H9 (cell line): ENCODE data around the gene TREM2. TPM values are rescaled to one million over a fixed set of nuclear protein-coding genes. Genes with fewer than 3 reads are reported as not detected.
"Not testable (repeated sequence)": the region's sequence is repeated elsewhere in the genome, so short reads cannot be mapped to it uniquely, and the experiment has no call there.

Source experiments
- DNase-seq: peaks from one replicate; pipeline ENCODE4 v3.0.0-alpha.2; 2017
- H2AFZ ChIP-seq: one replicate; pipeline ENCODE4 v1.6.1; 2013; ENCODE audit warnings: mild to moderate bottlenecking, low read length, control low read depth, moderate library complexity
- H2AK5ac ChIP-seq: 2 replicates; pipeline ENCODE4 v1.6.1; 2013; ENCODE audit warnings: low read length, control low read depth, mixed read lengths; ENCODE audit not compliant: insufficient read length
- H2BK120ac ChIP-seq: one replicate; pipeline ENCODE4 v1.6.1; 2013; ENCODE audit warnings: low read depth, mild to moderate bottlenecking, low read length, control low read depth, inconsistent platforms; ENCODE audit not compliant: poor library complexity, severe bottlenecking
- H2BK12ac ChIP-seq: 2 replicates; pipeline ENCODE4 v1.6.1; 2013; ENCODE audit warnings: low read length, control low read depth, mixed read lengths, low read depth; ENCODE audit not compliant: insufficient read length
- H2BK15ac ChIP-seq: 2 replicates; pipeline ENCODE4 v1.6.1; 2013; ENCODE audit warnings: low read depth, low read length, control low read depth
- H2BK20ac ChIP-seq: one replicate; pipeline ENCODE4 v1.6.1; 2013; ENCODE audit warnings: low read depth, mild to moderate bottlenecking, low read length, control low read depth, inconsistent platforms; ENCODE audit not compliant: poor library complexity, severe bottlenecking
- H2BK5ac ChIP-seq: 2 replicates; pipeline ENCODE4 v1.6.1; 2013; ENCODE audit warnings: low read length, control low read depth, mixed read lengths; ENCODE audit not compliant: insufficient read length
- H3K14ac ChIP-seq: 2 replicates; pipeline ENCODE4 v1.6.1; 2013; ENCODE audit warnings: low read length, control low read depth; ENCODE audit not compliant: insufficient read depth
- H3K18ac ChIP-seq: 2 replicates; pipeline ENCODE4 v1.6.1; 2013; ENCODE audit warnings: low read depth, mild to moderate bottlenecking, mixed read lengths, low read length, control low read depth; ENCODE audit not compliant: insufficient read length
- H3K23ac ChIP-seq: 2 replicates; pipeline ENCODE4 v1.6.1; 2013; ENCODE audit warnings: low read length, control low read depth, mixed read lengths, low read depth; ENCODE audit not compliant: insufficient read length
- H3K23me2 ChIP-seq: 2 replicates; pipeline ENCODE4 v1.6.1; 2013; ENCODE audit warnings: low read depth, mild to moderate bottlenecking, mixed read lengths, low read length, control low read depth; ENCODE audit not compliant: insufficient read length, poor library complexity, severe bottlenecking
- H3K27ac ChIP-seq: 2 replicates; pipeline ENCODE4 v1.5.1; 2013; ENCODE audit warnings: low read length, control low read depth, mixed read lengths, low read depth; ENCODE audit not compliant: insufficient read length
- H3K27me3 ChIP-seq: 2 replicates; pipeline ENCODE4 v1.6.1; 2013; ENCODE audit warnings: low read length, control low read depth, inconsistent platforms; ENCODE audit not compliant: insufficient read depth
- H3K4ac ChIP-seq: 2 replicates; pipeline ENCODE4 v1.6.1; 2013; ENCODE audit warnings: low read depth, mild to moderate bottlenecking, control low read depth, inconsistent platforms, low read length, moderate library complexity
- H3K4me1 ChIP-seq: 2 replicates; pipeline ENCODE4 v1.6.1; 2013; ENCODE audit warnings: low read length, control low read depth, inconsistent platforms; ENCODE audit not compliant: insufficient read depth
- H3K4me2 ChIP-seq: 2 replicates; pipeline ENCODE4 v1.6.1; 2013; ENCODE audit warnings: low read length, control low read depth, mixed read lengths; ENCODE audit not compliant: insufficient read length, insufficient read depth
- H3K56ac ChIP-seq: 2 replicates; pipeline ENCODE4 v1.6.1; 2013; ENCODE audit warnings: low read depth, mild to moderate bottlenecking, mixed read lengths, low read length, control low read depth; ENCODE audit not compliant: insufficient read length
- H3K79me1 ChIP-seq: 2 replicates; pipeline ENCODE4 v1.6.1; 2013; ENCODE audit warnings: low read depth, mild to moderate bottlenecking, moderate library complexity, low read length, control low read depth, inconsistent platforms; ENCODE audit not compliant: insufficient read depth, poor library complexity, severe bottlenecking
- H3K79me2 ChIP-seq: 2 replicates; pipeline ENCODE4 v1.6.1; 2013; ENCODE audit warnings: low read length, control low read depth, inconsistent platforms; ENCODE audit not compliant: insufficient read depth
- H3K9ac ChIP-seq: 2 replicates; pipeline ENCODE4 v1.6.1; 2013; ENCODE audit warnings: low read length, control low read depth, mixed read lengths; ENCODE audit not compliant: insufficient read length; ENCODE audit errors: extremely low read depth
- H3K9me3 ChIP-seq: one replicate; pipeline ENCODE4 v1.6.1; 2013; ENCODE audit warnings: low read depth, low read length, inconsistent platforms; ENCODE audit not compliant: control insufficient read depth
- H3T11ph ChIP-seq: one replicate; pipeline ENCODE4 v1.6.1; 2013; ENCODE audit warnings: mild to moderate bottlenecking, low read length, control low read depth, inconsistent platforms
- H4K20me1 ChIP-seq: one replicate; pipeline ENCODE4 v1.6.1; 2013; ENCODE audit not compliant: control insufficient read depth, insufficient read length, insufficient read depth
- H4K5ac ChIP-seq: 2 replicates; pipeline ENCODE4 v1.6.1; 2013; ENCODE audit warnings: low read depth, mild to moderate bottlenecking, mixed read lengths, low read length, control low read depth; ENCODE audit not compliant: insufficient read length
- H4K8ac ChIP-seq: replicated peaks from 2 replicates; pipeline ENCODE4 v1.6.1; 2013; ENCODE audit warnings: low read length, control low read depth, mixed read lengths, low read depth; ENCODE audit not compliant: insufficient read length
- H4K91ac ChIP-seq: 2 replicates; pipeline ENCODE4 v1.6.1; 2013; ENCODE audit warnings: low read depth, mild to moderate bottlenecking, moderate library complexity, mixed read lengths, low read length, control low read depth; ENCODE audit not compliant: insufficient read length
- H3K27ac Mint-ChIP-seq, 3 experiments: 2 replicates in 2 of 3; 3 replicates in 1 of 3; pipeline ENCODE4 v1.8.0; 2020 to 2021; ENCODE audit warnings: mixed read lengths in 3 of 3, mild to moderate bottlenecking in 1 of 3, moderate library complexity in 1 of 3
- H3K27me3 Mint-ChIP-seq: 2 replicates; pipeline ENCODE4 v1.8.0; 2021; ENCODE audit warnings: low read depth, mild to moderate bottlenecking, moderate library complexity, mixed read lengths
- H3K36me3 Mint-ChIP-seq, 3 experiments: 2 replicates in 2 of 3; 3 replicates in 1 of 3; pipeline ENCODE4 v1.8.0; 2020 to 2021; ENCODE audit warnings: low read depth in 3 of 3, mixed read lengths in 3 of 3; ENCODE audit not compliant: insufficient read depth in 1 of 3
- H3K4me1 Mint-ChIP-seq, 2 experiments: 2 replicates each; pipeline ENCODE4 v1.8.0; 2020; ENCODE audit warnings: mixed read lengths in 2 of 2
- H3K4me3 Mint-ChIP-seq, 2 experiments: 2 replicates in 1 of 2; 3 replicates in 1 of 2; pipeline ENCODE4 v1.8.0; 2020 to 2021; ENCODE audit warnings: mild to moderate bottlenecking in 2 of 2, mixed read lengths in 2 of 2, moderate library complexity in 1 of 2
- H3K9me3 Mint-ChIP-seq, 2 experiments: 2 replicates in 1 of 2; 3 replicates in 1 of 2; pipeline ENCODE4 v1.8.0; 2020; ENCODE audit warnings: mild to moderate bottlenecking in 2 of 2, mixed read lengths in 2 of 2, moderate library complexity in 1 of 2
- CTCF ChIP-seq: fragments of 200-600 bp; sonication (generic); conservative IDR thresholded peaks from 3 replicates; pipeline ENCODE4 v1.8.0; 2021; ENCODE audit warnings: antibody characterized with exemption, mild to moderate bottlenecking
- WGBS: extraction: QIAGEN DNeasy Blood & Tissue Kit; methylation state at CpG from one replicate; pipeline ENCODE4 v1.1.7; 2013; ENCODE audit warnings: missing lambda C conversion rate, low lambda C conversion rate, mixed read lengths; ENCODE audit not compliant: insufficient read length; ENCODE audit errors: extremely low coverage; 5-methylcytosine and 5-hydroxymethylcytosine counted together
- total RNA-seq: library from RNA; stranded (reverse); gene quantifications from 2 replicates; pipeline ENCODE4 v1.2.1, GENCODE V29; 2021

TREM2 gene
- total RNA-seq, 1 experiment from 2014 or later, result 0.31 TPM

GRCh38 chr6:41119508-41119907 lies 43.4 kb downstream of the TREM2 start:
- Histone ChIP-seq H3K4ac (no peak overlapping the region), H2AFZ (no peak overlapping the region), H3K18ac (no peak overlapping the region), H2AK5ac (no peak overlapping the region), H2BK20ac (no peak overlapping the region), H2BK5ac (no peak overlapping the region), H3K23me2 (no peaks in the 10 kb centered on the region), H3K9ac (no peak overlapping the region), H2BK12ac (no peak overlapping the region), H4K91ac (no peak overlapping the region), H3K79me1 (no peaks in the 10 kb centered on the region), H3K27ac (no peak overlapping the region), H3K4me2 (no peak overlapping the region), H3K56ac (no peak overlapping the region), H4K5ac (no peak overlapping the region), H3K23ac (no peak overlapping the region), H3K14ac (no peak overlapping the region), H3K4me1 (no peaks in the 10 kb centered on the region), H2BK120ac (no peak overlapping the region), H3K9me3 (no peaks in the 10 kb centered on the region), H3K79me2 (no peaks in the 10 kb centered on the region), H3T11ph (no peak overlapping the region), H3K27me3 (no peaks in the 10 kb centered on the region), H4K20me1 (no peaks in the 10 kb centered on the region), H4K8ac (no peak overlapping the region), H2BK15ac (no peak overlapping the region)
- no peaks in the 10 kb centered on the region for H3K9me3 Mint-ChIP-seq
- H3K27ac Mint-ChIP-seq, result no peak overlapping the region
- DNase-seq, result no peak
- WGBS, result no CpG with 5 or more reads among the region's 1 CpG
- no peak for TF ChIP-seq CTCF
- peaks cover 0 to 10% (median 4%) of the 10 kb centered on the region in 3 experiments; a peak in 4 of 7 replicates for H3K36me3 Mint-ChIP-seq
- no peak overlapping the region for H3K4me3 Mint-ChIP-seq
- H3K27me3 Mint-ChIP-seq, result no peaks in the 10 kb centered on the region
- no peaks in the 10 kb centered on the region for H3K4me1 Mint-ChIP-seq

GRCh38 chr6:41115027-41115426 lies 47.9 kb downstream of the TREM2 start:
- H2BK5ac ChIP-seq, H3K9ac ChIP-seq, H4K8ac ChIP-seq, H3K14ac ChIP-seq, H2AFZ ChIP-seq, H3K27me3 Mint-ChIP-seq, H4K20me1 ChIP-seq, H3K23me2 ChIP-seq, H3K18ac ChIP-seq, H3K27me3 ChIP-seq, H3T11ph ChIP-seq, H2BK120ac ChIP-seq, H3K4me2 ChIP-seq, H3K4me1 Mint-ChIP-seq, H3K79me2 ChIP-seq, H3K4me3 Mint-ChIP-seq, H3K36me3 Mint-ChIP-seq, H3K27ac ChIP-seq, DNase-seq, H3K9me3 ChIP-seq, H3K79me1 ChIP-seq, H2AK5ac ChIP-seq, H2BK15ac ChIP-seq, H3K27ac Mint-ChIP-seq, H3K23ac ChIP-seq, H4K91ac ChIP-seq, H2BK12ac ChIP-seq, H3K56ac ChIP-seq, H3K4me1 ChIP-seq, H4K5ac ChIP-seq, H2BK20ac ChIP-seq, H3K9me3 Mint-ChIP-seq, H3K4ac ChIP-seq: not testable (repeated sequence)
- WGBS, result no CpG with 5 or more reads among the region's 2 CpGs
